VCaP (cell line): ENCODE results near the gene BPGM.
"Not testable (repeated sequence)": the region's sequence is repeated elsewhere in the genome, so short reads cannot be mapped to it uniquely, and the experiment has no call there.

Experiments
- H3K27ac ChIP-seq: fragments of 450-650 bp; 2 replicates; pipeline ENCODE4 v1.5.1; 2017
- TF ChIP-seq, protein P1 (sequence below): fragments of 450-650 bp; conservative IDR thresholded peaks from 2 replicates; pipeline ENCODE4 v1.5.1; 2017; ENCODE audit warnings: mild to moderate bottlenecking, moderate library complexity

BPGM gene

DNA sequence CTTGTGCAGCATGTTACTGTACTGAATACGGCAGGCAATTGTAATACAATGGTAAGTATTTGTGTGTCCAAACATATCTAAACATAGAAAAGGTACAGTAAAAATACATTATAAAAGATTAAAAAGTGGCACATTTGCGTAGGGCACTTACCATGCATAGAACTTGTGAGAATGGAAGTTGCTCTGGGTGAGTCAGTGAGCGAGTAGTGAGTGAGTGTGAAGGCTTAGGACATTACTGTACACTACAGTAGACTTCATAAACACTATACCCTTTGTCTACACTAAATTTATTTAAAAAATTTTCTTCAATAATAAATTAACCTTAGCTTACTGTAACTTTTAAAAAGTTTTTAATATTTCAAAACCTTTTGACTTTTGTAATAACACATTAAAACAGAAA lies 37.5 kb downstream of the BPGM start:
- no peak overlapping the region for H3K27ac ChIP-seq
- TF ChIP-seq, protein P1, sequence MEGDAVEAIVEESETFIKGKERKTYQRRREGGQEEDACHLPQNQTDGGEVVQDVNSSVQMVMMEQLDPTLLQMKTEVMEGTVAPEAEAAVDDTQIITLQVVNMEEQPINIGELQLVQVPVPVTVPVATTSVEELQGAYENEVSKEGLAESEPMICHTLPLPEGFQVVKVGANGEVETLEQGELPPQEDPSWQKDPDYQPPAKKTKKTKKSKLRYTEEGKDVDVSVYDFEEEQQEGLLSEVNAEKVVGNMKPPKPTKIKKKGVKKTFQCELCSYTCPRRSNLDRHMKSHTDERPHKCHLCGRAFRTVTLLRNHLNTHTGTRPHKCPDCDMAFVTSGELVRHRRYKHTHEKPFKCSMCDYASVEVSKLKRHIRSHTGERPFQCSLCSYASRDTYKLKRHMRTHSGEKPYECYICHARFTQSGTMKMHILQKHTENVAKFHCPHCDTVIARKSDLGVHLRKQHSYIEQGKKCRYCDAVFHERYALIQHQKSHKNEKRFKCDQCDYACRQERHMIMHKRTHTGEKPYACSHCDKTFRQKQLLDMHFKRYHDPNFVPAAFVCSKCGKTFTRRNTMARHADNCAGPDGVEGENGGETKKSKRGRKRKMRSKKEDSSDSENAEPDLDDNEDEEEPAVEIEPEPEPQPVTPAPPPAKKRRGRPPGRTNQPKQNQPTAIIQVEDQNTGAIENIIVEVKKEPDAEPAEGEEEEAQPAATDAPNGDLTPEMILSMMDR: no peak

DNA sequence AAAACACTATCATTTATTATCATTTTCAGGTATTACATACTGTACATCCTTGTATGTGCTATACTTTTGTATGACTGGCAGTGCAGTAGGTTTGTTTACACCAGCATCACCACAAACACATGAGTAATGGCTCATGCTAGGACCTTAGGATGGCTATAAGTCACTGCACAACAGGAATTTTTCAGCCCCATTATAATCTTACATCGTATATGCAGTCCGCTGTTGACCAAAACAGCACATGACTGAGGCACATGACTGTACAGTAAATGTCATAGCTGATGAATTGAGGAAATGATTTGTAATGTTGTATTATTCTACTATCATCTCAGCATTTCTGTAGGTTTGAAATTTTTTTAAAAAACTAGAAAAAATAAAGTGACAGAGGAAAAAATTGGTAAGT lies 38.6 kb downstream of the BPGM start:
- TF ChIP-seq, protein P1: no peak
- no peak overlapping the region for H3K27ac ChIP-seq

DNA sequence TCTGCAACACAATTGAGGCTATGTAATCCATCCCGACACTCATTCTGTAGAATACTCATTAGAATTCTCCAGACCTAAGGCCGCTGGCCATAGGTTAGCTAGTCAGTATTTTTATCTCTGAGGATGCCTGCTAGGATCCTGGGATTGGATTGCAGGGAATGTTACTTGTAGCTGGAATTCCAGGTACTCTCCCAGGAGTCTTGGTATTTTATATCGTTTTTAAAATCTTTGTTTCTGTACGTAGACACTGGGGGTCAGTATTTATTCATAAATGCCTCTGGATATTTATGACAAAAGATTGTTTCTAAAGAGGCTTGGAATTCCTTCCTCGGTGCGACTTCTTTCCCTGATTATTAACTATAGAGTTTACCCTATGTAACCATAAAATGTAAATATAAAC lies 40.1 kb downstream of the BPGM start:
- TF ChIP-seq, protein P1: peak; percentile 57
- no peak overlapping the region for H3K27ac ChIP-seq

DNA sequence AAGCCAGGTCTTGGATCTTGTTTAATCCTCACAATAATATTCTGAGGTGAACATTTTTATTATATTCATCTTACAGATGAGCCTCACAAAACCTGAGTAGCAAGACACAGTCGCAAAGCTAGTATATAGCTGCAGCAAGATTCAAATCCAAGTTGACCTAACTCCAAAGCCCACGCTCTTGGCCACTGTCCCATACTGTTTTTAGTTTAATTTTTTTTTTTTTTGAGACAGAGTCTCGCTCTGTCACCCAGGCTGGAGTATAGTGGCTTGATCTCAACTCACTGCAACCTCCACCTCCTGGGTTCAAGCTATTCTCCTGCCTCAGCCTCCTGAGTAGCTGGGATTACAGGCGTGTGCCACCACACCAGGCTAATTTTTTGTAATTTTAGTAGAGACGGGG lies 42.9 kb downstream of the BPGM start:
- H3K27ac ChIP-seq: not testable (repeated sequence)

DNA sequence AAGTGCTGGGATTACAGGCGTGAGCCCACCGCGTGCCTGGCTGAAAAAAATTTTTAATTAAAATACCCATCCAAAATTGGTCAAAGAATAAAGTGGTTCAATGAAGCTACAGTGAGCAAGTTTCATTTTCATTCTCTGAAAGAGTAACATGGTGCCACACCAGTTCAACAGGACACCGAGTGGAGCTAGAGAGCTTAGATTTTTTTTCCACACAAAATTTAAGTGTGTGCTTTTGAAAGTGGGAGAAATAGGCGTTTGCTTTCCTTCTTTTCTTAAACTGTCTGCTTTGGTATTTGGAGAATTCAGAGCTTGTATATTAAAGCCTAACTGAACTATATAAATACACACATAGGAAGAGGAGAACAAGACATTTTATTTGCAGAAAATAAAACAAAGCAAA lies 43.4 kb downstream of the BPGM start:
- TF ChIP-seq, protein P1: peak; percentile 71
- no peak overlapping the region for H3K27ac ChIP-seq

DNA sequence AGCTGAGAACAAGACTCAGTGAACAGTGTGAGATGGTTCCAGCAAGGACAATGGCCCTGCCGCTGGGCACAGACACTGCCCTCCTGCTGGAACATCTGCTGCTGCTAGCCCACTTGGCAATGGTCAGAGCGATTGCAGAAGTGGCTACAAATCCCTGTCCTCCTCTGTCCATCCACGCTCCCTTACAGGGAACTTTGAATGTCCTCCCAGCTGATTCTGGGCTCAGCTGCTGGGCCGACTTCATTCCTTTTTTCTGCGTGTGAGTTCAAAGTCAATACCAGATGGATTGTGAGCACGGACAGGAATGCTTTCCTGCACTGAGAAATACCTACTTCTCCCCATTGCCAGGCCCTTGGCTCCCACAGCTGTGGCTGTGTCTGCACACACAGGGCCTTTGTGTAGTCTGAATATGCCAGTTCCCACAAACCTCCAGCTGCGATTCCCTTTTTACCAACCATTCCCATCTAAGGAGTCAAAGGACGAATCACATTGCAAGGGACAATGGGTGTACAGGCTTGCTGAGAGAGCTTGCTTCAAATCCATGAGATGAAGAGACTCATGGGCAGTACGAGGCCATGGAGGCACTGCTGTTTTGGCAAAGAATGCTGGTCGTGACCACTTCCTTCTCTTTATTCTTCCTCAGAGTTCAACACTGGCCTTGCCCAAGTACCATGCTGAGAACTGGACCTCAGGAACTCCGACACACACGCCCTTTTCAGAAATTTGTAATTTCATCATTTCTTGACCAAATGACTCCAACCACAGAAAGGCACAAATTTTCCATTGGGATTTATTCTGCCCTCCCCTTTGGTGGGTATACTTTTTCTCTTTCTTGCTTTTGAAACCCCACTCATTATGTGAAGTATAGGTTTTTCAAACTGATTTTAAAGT lies 44.2 kb downstream of the BPGM start:
- TF ChIP-seq, protein P1: no peak
- no peak overlapping the region for H3K27ac ChIP-seq

DNA sequence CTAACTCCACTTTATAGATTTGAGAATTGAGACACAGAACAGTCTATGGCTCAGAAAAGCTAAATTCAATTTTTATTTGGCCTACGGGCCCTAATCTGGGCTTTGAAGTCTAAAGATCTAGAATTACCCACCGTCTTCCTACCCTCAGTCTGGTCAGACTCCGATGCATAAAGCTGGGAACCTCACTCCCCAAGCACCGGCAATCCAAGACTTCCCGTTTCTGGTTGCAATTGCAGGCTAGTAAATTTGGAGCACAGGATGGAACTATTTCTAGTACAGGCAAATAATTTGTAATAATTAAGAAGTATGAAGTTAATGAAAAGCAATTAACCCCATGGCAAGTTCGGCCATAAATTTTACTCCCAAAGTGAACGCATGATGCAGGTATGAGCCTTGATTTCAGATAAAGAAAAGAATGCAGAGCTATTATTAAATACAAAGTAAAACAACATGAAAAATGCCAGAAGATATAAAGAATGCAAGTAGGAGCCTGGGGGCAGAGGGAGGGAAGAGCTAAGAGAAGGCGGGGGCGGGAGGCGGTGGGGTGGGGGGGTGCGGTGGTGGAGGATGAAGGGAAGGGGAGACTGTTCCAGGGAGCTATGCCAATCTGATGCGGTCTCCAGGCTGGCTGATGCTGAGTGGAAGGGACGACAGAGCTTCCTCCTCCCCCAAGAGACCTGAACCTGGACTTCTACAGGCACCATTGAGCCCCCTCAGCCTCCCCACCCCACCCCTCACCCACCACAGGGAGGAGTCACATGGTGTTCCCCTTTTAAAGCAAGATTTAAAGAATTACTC lies 45.1 kb downstream of the BPGM start:
- no peak overlapping the region for H3K27ac ChIP-seq
- TF ChIP-seq, protein P1: no peak

DNA sequence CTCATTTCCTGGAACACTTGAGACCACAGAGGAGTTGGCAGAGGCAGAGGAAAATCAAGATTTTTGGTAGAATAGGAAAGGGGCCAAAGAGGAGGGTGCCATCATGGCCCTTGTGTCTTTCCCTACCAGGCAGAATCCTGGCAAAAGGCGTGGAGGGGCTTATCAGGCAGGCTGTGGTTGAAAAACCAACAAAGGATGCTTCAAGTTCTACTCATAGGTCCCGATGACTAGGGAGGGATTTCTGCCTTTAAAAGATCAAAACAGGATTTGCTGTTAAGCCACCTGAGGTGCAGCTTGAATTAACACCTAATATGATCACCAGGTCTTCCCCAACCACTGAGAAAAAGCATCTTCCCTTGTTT lies 45.7 kb downstream of the BPGM start:
- no peak overlapping the region for H3K27ac ChIP-seq
- TF ChIP-seq, protein P1: no peak
